A549 (cell line): ENCODE measurements around the gene STRA8. TPM values are rescaled to one million over a fixed set of nuclear protein-coding genes. Genes with fewer than 3 reads are reported as not detected.

ENCODE experiments used
- ATAC-seq, 2 experiments: fragments of 200-7000 bp in 1 of 2; fragments of >200 bp in 1 of 2; cut with Nextera tagmentation in 1 of 2; cut with Tn5 transposase in 1 of 2; 3 replicates each; pipeline versions ENCODE4 v1.8.0 to v1.9.1; 2018 to 2020; ENCODE audit warnings: mild to moderate bottlenecking in 1 of 2, moderate library complexity in 1 of 2
- CTCF ChIA-PET: fragments of 300-600 bp; sonication (Branson Sonifier 250); formaldehyde crosslinking; extraction: SDS; loops from one replicate; lab custom pipeline; 2021; ENCODE audit warnings: antibody characterized with exemption, inconsistent platforms; lab: Yijun Ruan, JAX
- POLR2A ChIA-PET: fragments of 350-600 bp; formaldehyde crosslinking; extraction: SDS; loops from one replicate; lab custom pipeline; 2021; ENCODE audit warnings: antibody characterized with exemption, inconsistent platforms; lab: Yijun Ruan, JAX
- DNase-seq, 2 experiments: peaks; one replicate each; pipeline versions ENCODE4 v3.0.0 to v3.0.0-alpha.2; 2011 to 2016; ENCODE audit warnings: low read depth in 1 of 2, low spot score in 1 of 2
- FAIRE-seq: peaks from 2 replicates; lab custom pipeline; 2011; peaks lifted over from hg19 to GRCh38; lab: Jason Lieb, UNC
- H3K27ac ChIP-seq, 2 experiments: fragments of >200 bp; sonication (Bioruptor Twin); formaldehyde crosslinking; 3 replicates each; pipeline ENCODE4 v1.5.1; 2016 to 2017
- H3K4me1 ChIP-seq: fragments of >200 bp; sonication (Bioruptor Twin); formaldehyde crosslinking; 3 replicates; pipeline ENCODE4 v1.6.1; 2016
- H3K4me2 ChIP-seq: fragments of >200 bp; sonication (Bioruptor Twin); formaldehyde crosslinking; 3 replicates; pipeline ENCODE4 v1.6.1; 2016
- H3K4me3 ChIP-seq: fragments of >200 bp; sonication (Bioruptor Twin); formaldehyde crosslinking; 3 replicates; pipeline ENCODE4 v1.5.1; 2016
- H3K9me3 ChIP-seq: fragments of >200 bp; sonication (Bioruptor Twin); formaldehyde crosslinking; 3 replicates; pipeline ENCODE4 v1.6.1; 2016
- ATOH8 ChIP-seq: fragments of 250-450 bp; sonication (Bioruptor Pico); IDR thresholded peaks from 2 replicates; pipeline ENCODE4 v1.5.0; 2020; ENCODE audit warnings: low read depth, mild to moderate bottlenecking, moderate library complexity
- BHLHE40 ChIP-seq: IDR thresholded peaks from 2 replicates; pipeline ENCODE4 v1.6.1; 2012; ENCODE audit warnings: low read depth, low read length, inconsistent platforms
- CBX2 ChIP-seq: fragments of 200-600 bp; sonication (generic); IDR thresholded peaks from 2 replicates; pipeline ENCODE4 v1.6.1; 2016; ENCODE audit warnings: low read depth, mild to moderate bottlenecking, borderline replicate concordance
- CTCF ChIP-seq: fragments of >200 bp; sonication (Bioruptor Twin); formaldehyde crosslinking; IDR thresholded peaks from 3 replicates; pipeline ENCODE4 v1.5.1; 2016
- EHMT2 ChIP-seq: fragments of 200-600 bp; sonication (generic); IDR thresholded peaks from 2 replicates; pipeline ENCODE4 v1.6.1; 2016; ENCODE audit warnings: antibody characterized with exemption, low read depth, mild to moderate bottlenecking, moderate library complexity
- EP300 ChIP-seq, 2 experiments: fragments of >200 bp; sonication (Bioruptor Twin); formaldehyde crosslinking; IDR thresholded peaks; 2 replicates in 1 of 2; 3 replicates in 1 of 2; pipeline ENCODE4 v1.6.1; 2016 to 2017
- FOSB ChIP-seq: fragments of 250-450 bp; sonication (Bioruptor Pico); IDR thresholded peaks from 2 replicates; pipeline ENCODE4 v1.5.0; 2020; ENCODE audit warnings: mild to moderate bottlenecking, moderate library complexity
- FOSL2 ChIP-seq, 2 experiments: fragments of 450-650 bp in 1 of 2; fragments of >200 bp in 1 of 2; sonication (Bioruptor Twin) in 1 of 2; formaldehyde crosslinking; IDR thresholded peaks; 2 replicates each; pipeline versions ENCODE4 v1.5.0 to v1.6.1; 2016 to 2020; ENCODE audit warnings: mild to moderate bottlenecking in 1 of 2, moderate library complexity in 1 of 2
- HEYL ChIP-seq: fragments of 250-450 bp; sonication (Bioruptor Pico); IDR thresholded peaks from 2 replicates; pipeline ENCODE4 v1.8.0; 2021; ENCODE audit warnings: mild to moderate bottlenecking, moderate library complexity
- HOXA7 ChIP-seq: fragments of 250-450 bp; sonication (Bioruptor Pico); IDR thresholded peaks from 2 replicates; pipeline ENCODE4 v1.5.0; 2020; ENCODE audit warnings: mild to moderate bottlenecking, moderate library complexity
- HOXB5 ChIP-seq: fragments of 250-450 bp; sonication (Bioruptor Pico); IDR thresholded peaks from 2 replicates; pipeline ENCODE4 v1.5.0; 2020; ENCODE audit warnings: mild to moderate bottlenecking, moderate library complexity
- KDM1A ChIP-seq: fragments of 200-600 bp; sonication (generic); IDR thresholded peaks from 2 replicates; pipeline ENCODE4 v1.6.1; 2016; ENCODE audit warnings: low read depth, mild to moderate bottlenecking
- MYC ChIP-seq: IDR thresholded peaks from 2 replicates; pipeline ENCODE4 v1.6.1; 2012; ENCODE audit warnings: mild to moderate bottlenecking, inconsistent platforms, low read length, improper control_type of control experiment, borderline replicate concordance
- POLR2A ChIP-seq: IDR thresholded peaks from 2 replicates; pipeline ENCODE4 v1.6.1; 2012; ENCODE audit warnings: mild to moderate bottlenecking, low read length
- RARB ChIP-seq: fragments of 250-450 bp; sonication (Bioruptor Pico); IDR thresholded peaks from 2 replicates; pipeline ENCODE4 v1.8.0; 2021; ENCODE audit warnings: mild to moderate bottlenecking, moderate library complexity
- TP53 ChIP-seq: fragments of 250-450 bp; sonication (Bioruptor Pico); IDR thresholded peaks from 2 replicates; pipeline ENCODE4 v1.5.0; 2021; ENCODE audit warnings: mild to moderate bottlenecking, moderate library complexity
- USF2 ChIP-seq: fragments of 450-650 bp; IDR thresholded peaks from 2 replicates; pipeline ENCODE4 v1.6.1; 2014; ENCODE audit warnings: antibody characterized with exemption
- ZFP36 ChIP-seq: fragments of 450-650 bp; IDR thresholded peaks from 2 replicates; pipeline ENCODE4 v1.6.1; 2014; ENCODE audit warnings: borderline replicate concordance; ENCODE audit not compliant: partially characterized antibody
- WGBS: methylation state at CpG from one replicate; pipeline ENCODE4 v1.1.6; 2017; ENCODE audit errors: missing lambda C conversion rate; 5-methylcytosine and 5-hydroxymethylcytosine counted together
- polyA plus RNA-seq, 4 experiments: library from polyadenylated mRNA; depleted of rRNA in 3 of 4; stranded (reverse); fragments of >200 nt; fragmentation: RNase III in 1 of 4; extraction: RNeasy Plus Mini Kit Qiagen cat#74134 plus additional on column Dnase treatment in 1 of 4; gene quantifications; 2 replicates in 3 of 4; 3 replicates in 1 of 4; pipeline ENCODE4 v1.2.3, GENCODE V29; 2011 to 2017

The STRA8 gene
- polyA plus RNA-seq, 2 of the 4 experiments (the other 2 are of a cell fraction), result not detected

DNA sequence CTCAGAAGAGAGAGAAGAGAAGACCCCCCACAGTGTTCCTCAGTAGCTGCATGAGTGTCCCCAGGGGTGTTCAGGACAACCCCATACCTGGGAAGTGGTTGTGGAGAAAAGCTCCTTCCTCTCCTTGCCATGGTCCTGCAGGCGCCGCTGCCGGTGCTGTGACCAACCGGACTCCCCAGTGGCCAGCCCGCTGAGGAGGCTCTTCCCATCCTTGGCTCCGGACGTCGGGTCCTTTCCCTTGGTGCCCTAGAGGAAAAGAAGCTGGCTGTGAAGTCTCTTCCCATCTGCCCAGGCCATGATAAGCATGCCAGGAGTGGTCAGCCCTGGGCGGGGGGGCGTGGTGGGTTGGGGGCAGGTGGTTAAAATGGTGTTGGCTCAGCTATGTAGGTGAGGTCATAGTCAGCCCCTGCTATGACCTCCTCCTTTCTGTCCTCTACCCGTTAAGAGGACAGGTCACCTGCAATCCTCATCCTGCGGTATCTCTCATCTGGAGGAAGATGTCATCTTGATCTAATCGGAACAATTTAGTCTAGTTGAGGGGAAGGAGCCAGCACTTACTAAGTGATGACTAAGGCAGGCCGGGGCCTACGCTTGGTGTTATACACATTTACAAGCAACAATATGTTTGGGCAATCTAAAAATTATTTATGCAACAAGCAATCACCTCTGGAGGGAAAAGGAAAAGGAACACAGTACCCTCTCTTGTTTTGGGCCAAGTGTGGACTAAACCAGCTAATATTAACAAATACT is 35.6 kb upstream of the STRA8 start:
- H3K4me1 ChIP-seq, result no peaks in the 10 kb centered on the region
- CTCF ChIA-PET, result interaction anchor here (1.4 to 1.6 kb wide), 3 partner anchors 10 to 21 kb away, joined by 3 to 5 read pairs (median 4); no protein-coding TSS in a partner anchor
- H3K9me3 ChIP-seq, result no peaks in the 10 kb centered on the region
- FAIRE-seq, result no peak
- 92% methylated on average over 11 of the region's 15 CpGs for WGBS
- DNase-seq, result no peak
- no peak for ATAC-seq
- no peak overlapping the region for H3K27ac ChIP-seq
- no peak for TF ChIP-seq KDM1A
- TF ChIP-seq HOXA7 (CRISPR knock-in tag), result no peak
- no peak for TF ChIP-seq TP53 (CRISPR knock-in tag)
- no peak for TF ChIP-seq FOSL2 (IDR thresholded peaks at IDR 0.05)
- TF ChIP-seq FOSL2 (CRISPR knock-in tag; IDR thresholded peaks at IDR 0.05), result no peak
- no peak for TF ChIP-seq POLR2A
- TF ChIP-seq CBX2, result no peak
- TF ChIP-seq MYC, result no peak
- no peak for TF ChIP-seq BHLHE40
- no peak for TF ChIP-seq ZFP36
- no peak for TF ChIP-seq HOXB5 (CRISPR knock-in tag)
- TF ChIP-seq RARB (CRISPR knock-in tag), result no peak
- no peak for TF ChIP-seq CTCF
- TF ChIP-seq USF2, result no peak
- TF ChIP-seq ATOH8 (CRISPR knock-in tag), result no peak
- no peak for TF ChIP-seq HEYL (CRISPR knock-in tag)
- no peak for TF ChIP-seq FOSB (CRISPR knock-in tag)
- no peak for TF ChIP-seq EHMT2
- TF ChIP-seq, all 56 proteins: peak for 0
- POLR2A ChIA-PET, result interaction anchor here (1.2 kb wide), 1 partner anchor 14 kb away, joined by 3 read pairs; no protein-coding TSS in a partner anchor
- no peak overlapping the region for H3K4me2 ChIP-seq
- H3K4me3 ChIP-seq, result no peak overlapping the region

GRCh38 chr7:135199439-135199838 is 34.2 kb upstream of the STRA8 start:
- no peak for FAIRE-seq
- CTCF ChIA-PET, result interaction anchor here (1.4 kb wide), 1 partner anchor 10 kb away, joined by 5 read pairs; no protein-coding TSS in a partner anchor
- H3K27ac ChIP-seq, result no peak overlapping the region
- WGBS, result 87% methylated on average over 4 of the region's 4 CpGs
- no peak overlapping the region for H3K4me2 ChIP-seq
- H3K4me3 ChIP-seq, result no peak overlapping the region
- ATAC-seq, result no peak
- TF ChIP-seq USF2 (no peak), EP300 (IDR thresholded peaks at IDR 0.05) (no peak)
- no peaks in the 10 kb centered on the region for H3K9me3 ChIP-seq
- POLR2A ChIA-PET, result no interaction called here
- DNase-seq, result no peak
- no peaks in the 10 kb centered on the region for H3K4me1 ChIP-seq
